Superior temporal gyrus (tissue), 1 donor: ENCODE results near the gene ATP2B2.

Experiments
- DNase-seq: peaks from one replicate; pipeline ENCODE4 v3.0.0-alpha.2; 2016; ENCODE audit errors: extremely low spot score

ATP2B2 gene

DNA sequence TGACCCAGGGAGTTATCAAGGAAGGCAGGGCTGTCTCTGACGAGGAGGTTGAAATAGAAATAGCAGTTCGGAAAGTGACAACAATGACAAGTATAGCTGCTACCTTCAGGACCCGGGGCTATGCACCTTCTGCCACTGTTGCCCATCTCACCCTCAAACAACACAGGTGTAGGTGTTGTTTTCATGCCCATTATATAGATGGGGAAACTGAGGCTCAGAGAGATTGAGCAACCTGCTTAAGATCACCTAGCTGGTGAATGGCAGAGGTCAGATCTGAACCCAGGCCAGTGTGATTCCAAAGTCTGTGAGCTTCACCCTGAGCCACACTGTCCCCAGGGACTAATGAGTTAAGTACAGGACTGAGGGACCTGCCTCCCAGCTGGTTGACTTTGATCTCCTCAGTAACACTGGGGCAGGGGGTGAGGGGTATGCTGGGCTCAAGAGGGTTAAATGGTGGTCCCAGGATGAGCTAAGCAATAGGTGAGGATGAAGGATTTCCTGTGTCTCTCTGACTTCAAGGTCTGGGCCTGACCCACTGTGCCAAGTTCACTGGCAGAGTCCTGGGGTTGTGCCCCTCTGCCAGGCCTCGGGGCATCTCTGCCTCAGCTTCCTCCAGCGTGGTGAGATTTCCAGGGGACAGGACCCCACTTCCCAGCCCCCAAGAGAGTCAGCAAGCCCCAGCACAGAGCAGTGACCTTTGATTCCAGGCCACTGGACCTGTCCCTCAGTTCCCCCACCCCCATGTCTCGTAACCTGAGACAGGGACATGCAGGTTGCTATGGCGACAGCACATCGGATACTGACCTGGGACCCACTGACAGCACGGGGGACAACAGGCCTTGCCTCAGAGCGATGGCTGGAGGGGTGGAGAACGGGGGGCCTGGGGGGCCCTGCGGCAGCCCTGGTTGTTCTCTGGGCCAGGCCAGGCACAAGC is 35.0 kb downstream of the ATP2B2 start:
- no peak for DNase-seq

GRCh38 chr3:10469441-10470119 is 35.8 kb downstream of the ATP2B2 start:
- no peak for DNase-seq

- no peak for DNase-seq
These were observed 36.6 kb downstream of the ATP2B2 start for GRCh38 chr3:10468613-10469354.

DNA sequence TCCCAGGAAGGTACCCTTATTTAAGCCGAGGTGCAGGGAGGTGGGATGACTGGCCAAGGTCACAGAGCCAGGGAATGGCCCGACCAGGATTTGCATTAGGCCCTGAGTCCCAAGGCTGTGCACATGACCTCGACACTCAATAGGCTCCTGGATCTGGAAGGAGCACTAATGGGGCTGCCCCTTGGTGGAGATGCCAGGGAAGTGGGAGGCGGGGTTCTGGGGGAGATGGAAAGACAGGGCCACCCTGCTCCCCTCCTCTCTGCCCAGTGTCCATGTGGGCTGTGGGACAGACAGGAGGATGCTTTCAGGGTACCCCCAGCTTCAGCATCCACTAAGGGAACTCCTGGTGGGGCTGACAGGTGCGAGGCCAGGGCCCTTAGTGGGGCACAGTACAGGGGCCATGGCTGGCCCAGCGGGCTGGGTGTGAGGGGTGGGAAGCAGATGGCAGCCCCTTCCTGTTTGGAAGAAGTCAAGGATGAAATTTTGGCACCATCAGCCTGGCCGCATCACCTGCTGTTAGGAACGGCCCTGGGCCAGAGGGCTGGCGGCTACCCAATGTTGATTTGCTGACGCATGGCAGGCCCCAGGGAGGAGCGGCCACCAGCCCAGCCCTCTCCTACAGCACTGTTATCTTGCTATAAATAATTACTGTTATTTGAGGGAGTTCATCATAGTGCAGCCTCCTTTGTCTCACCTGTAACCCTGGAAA is 37.3 kb downstream of the ATP2B2 start:
- no peak for DNase-seq

DNA sequence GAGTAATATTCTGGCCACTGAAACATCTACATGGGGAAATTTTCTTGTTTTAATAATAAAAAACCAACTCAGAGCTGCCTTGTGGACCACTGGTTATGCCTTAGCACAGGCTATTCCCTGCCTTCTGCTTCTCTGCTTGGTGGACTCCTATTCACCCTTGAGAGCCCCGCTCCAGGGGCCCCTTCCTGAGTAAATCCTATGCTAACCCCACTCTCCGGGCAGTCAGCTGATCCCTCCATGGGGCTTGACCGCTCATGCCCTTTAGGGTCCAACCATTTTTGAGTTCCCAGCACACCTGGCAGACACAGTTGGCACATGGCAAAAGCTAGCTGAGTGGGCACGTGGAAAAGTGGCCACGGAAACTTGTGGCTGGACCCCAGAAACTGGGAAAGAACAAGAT is 38.2 kb downstream of the ATP2B2 start:
- DNase-seq, result no peak

DNA sequence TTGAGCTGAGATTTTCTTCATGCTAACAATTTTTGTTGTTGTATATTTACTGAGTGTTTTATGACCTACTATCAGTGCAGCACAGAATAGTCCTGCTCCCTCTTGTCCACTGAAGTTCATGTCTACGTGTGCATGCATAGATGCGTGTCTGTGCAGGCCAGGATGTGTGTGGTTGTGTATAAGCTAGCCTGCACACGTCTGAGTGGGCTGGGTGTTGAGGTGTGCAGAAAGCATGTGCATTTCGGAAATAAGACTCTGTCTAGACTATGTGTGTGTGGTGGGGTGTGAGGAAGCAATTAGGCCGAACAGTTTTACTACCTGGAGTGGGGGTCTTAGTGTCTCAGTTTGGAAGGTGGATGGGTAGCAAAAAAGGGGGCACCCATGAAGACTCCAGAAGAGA is 39.2 kb downstream of the ATP2B2 start:
- no peak for DNase-seq

GRCh38 chr3:10465161-10465560 is 40.2 kb downstream of the ATP2B2 start:
- peak; percentile 41 for DNase-seq

DNA sequence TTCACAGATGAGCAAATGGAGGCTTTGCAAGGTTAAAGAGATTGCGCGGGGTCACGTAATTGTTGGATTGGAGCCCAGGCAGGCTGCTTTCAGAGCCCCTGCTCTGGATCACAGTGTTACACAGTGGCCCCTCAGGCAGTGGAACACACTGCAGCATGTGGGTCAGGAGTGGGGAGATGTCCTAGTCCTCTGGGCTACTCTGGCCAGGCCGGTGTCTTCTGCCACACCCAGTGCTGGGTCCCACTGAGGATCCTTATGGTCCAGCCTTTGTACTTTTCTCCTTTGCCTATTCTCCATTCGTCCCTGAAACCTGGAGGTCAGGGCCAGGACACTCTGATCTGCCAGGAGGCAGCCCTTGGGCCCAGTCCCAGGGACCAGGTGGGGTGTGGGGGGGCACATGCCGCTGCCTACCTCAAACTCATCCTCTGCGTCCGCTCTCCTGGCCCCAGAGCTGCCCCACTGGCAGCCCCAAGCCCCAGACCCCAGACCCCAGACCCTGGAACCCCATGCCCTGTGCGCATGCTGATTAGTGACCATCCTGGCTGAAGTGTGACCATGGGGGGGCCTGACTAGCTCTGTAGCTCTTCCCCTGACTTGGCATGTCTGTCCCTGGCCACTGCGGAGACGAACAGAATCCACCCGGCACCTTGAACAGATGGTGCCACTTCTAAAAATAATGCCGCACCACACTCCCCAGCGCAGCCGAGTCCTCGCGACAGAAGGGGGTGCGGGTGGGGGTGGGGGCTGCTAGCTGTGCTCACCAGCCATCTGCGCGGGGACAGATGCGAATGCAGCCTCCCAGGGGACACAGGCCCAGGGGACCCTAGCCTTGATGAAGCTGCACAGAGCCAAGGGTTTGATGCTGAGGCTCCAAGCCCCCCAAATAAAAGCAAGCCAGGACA is 41.6 kb downstream of the ATP2B2 start:
- peak; percentile 35 for DNase-seq

- DNase-seq, result no peak
These were observed 42.5 kb downstream of the ATP2B2 start for GRCh38 chr3:10462641-10463532.

DNA sequence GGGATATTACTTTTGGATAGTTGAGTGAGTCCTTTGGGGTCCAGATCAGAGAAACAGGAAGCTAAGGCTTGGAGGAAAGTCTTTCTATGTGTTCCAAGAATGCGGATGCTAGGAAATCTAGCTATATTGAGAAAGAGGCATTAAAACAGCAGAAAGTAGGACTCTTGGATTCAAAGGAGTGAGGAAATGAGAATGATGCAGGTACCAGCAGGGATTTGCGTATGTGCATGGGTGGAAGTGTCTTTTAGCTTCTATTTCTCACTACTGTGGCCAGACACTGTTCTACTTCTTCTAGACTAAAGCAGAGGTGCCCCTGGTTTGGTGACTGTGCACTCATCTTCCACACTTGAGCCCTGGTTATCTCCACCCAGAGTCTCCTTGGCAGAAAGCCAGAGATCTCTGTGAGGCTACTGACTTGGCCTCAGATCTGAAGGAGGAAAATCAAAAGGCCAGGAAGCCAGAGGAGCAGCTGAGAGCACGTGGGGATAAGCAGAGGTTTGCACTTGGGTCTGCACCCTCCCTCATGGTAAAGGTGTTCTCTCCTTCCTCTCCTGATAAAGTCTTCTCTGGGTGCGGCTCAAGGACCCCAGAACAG is 44.3 kb downstream of the ATP2B2 start:
- no peak for DNase-seq

DNA sequence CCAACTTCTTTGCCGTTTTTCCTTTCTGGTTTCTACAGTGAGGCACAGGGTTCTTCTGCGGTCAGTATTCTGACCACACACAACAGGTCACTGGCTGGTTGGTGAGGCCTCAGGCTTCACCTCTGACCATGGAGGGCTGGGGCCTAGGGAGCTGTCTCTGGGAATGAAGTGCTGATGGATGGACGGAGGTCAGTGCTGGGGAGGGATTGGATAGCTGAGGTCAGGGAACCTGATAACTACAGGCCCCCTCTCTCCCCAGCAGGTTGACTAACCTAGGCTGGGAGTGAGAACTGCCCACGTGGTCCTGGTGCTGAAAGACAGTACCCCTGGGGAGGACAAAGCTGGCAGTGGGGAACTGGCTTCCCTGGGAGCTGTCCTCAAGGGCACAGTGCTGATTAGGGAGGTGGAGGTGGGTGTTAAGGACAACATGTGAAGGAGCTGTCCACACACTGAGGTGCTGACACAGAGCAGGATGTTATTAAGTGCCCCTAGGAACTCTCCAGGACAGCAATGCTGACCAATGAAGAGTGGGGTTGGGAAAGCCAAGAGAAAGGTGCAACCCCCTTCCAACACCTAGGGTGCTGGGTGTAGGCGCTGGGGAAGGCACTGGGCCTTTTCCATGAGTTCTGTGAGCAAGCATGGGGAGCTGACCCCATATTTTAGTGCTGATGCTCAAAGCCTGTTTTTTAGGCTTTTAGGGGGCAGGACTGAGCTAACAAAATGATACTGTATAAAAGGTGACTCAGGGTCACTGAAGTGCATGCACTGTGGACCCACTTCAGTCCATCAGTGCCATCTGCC is 45.2 kb downstream of the ATP2B2 start:
- no peak for DNase-seq

- no peak for DNase-seq
These were observed 47.8 kb downstream of the ATP2B2 start for GRCh38 chr3:10457560-10457959.

DNA sequence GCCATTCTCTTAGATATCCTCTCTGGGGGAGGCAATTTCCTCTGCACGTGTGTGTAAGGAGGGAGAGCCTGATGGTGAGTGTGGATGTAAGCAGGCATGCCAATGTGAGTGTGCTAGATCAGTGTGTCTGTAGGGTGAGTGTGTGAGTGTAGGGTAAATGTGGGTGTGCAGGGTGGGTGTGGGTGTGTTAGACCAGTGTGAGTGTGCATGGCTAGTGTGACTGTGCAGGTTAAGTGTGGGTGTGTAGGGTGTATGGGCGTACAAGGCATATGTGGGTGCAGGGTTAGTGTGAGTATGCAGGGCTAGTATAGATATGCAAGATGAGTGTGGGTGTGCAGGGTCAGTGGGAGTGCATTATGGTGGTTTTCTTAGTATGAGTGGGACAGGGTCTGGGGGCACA is 48.4 kb downstream of the ATP2B2 start:
- DNase-seq, result no peak

DNA sequence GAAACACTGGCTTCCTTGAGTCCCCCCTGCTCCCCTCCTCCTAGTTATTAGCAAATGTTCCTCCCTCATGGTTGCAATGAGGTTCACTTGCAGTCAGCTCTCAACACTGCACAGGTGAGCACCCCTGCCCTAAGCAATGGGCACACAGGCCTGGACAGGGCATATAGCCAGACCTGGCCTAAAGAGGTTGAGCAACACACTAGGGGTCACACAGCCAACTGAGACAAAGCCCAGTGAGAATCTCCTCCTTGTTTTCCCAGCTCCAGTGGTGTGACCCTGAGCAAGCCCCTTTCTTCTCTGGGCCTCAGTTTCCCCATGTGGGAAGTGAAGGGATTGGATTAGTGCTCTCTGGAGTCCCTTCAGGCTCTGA is 49.9 kb downstream of the ATP2B2 start:
- no peak for DNase-seq

- no peak for DNase-seq
These were observed 50.4 kb downstream of the ATP2B2 start for GRCh38 chr3:10454907-10455544.

GRCh38 chr3:10453431-10454163 is 51.8 kb downstream of the ATP2B2 start:
- DNase-seq, result no peak
